Measurements from ENCODE around the gene UBTF.

The UBTF gene

GRCh38 chr17:44171931-44172455 lies 47.5 kb downstream of the UBTF start:
- no peak for DNase-seq (ENCODE audit: low read depth)

GRCh38 chr17:44170499-44171201 lies 48.8 kb downstream of the UBTF start, which contains the start of gene ASB16:
ASB16 (plus strand) TSS chr17:44170704; CDS start chr17:44170790, 86 bp downstream.
- no peak for DNase-seq (ENCODE audit: low read depth)

DNA sequence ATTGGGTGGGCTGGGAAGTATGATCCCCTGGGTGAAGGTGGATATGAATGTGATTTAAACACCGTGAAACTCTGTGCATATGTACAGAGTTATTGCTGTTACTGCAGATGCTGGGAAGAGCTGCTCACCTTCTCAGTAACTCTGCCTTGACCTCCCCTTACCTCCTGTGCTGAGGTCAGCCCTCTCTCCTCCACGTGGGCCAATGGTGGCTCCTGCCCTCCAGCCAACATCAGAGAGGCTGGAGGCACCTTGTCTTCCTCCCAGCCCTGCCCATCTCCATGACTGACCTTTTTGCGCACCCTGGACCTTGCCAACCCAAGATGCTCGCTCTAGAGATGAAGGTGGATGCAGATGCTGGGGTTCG lies 49.4 kb downstream of the UBTF start:
- no peak for DNase-seq (ENCODE audit: low read depth)

- DNase-seq (ENCODE audit: low read depth): no peak
Observed at GRCh38 chr17:44167181-44167861, 52.2 kb downstream of the UBTF start.

GRCh38 chr17:44164476-44164875 lies 55.0 kb downstream of the UBTF start:
- no peak for DNase-seq (ENCODE audit: low read depth)

- no peak for DNase-seq (ENCODE audit: low read depth)
Observed at GRCh38 chr17:44159519-44160210, 59.8 kb downstream of the UBTF start.

DNA sequence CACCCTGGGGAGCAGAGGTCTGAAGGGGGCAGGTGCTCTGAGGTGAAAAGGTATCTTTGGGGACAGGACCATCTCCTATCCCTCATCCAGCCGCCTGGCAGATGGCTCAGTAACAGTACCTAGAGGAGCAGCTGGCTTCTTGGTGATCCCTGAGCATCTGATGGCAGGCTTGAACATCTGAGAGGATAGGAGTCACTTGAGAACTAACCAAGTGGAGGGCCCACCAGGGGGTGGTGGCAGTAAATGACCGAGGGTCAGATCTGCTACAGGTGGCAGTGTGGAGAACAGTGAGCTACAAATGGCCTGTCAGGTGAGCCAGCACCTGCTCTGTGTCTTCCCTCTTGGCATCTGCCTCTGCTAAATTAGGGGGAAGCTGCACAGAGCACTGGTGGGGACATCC lies 64.0 kb downstream of the UBTF start:
- DNase-seq (ENCODE audit: low read depth): no peak
